ENCODE data around the gene CSRP3.

- TF ChIP-seq CTCF (IDR thresholded peaks at IDR 0.05) (no peak), POLR2AphosphoS5 (IDR thresholded peaks at IDR 0.05; ENCODE audit: insufficient read depth in 1 of 2, low read depth in 1 of 2) (no peak)
Measured at GRCh38 chr11:19173964-19174638, 27.7 kb downstream of the CSRP3 start.
